Transverse colon (tissue), 4 donors: ENCODE measurements around the gene FXYD3. TPM values are rescaled to one million over a fixed set of nuclear protein-coding genes. Genes with fewer than 3 reads are reported as not detected.

Experiments
- DNase-seq: peaks from one replicate; pipeline ENCODE4 v3.0.0-alpha.2; 2019
- H3K27ac ChIP-seq, 4 donors: fragments of 200-600 bp; sonication (generic); 2 replicates each; pipeline ENCODE4 v1.5.1; 2016 to 2018; ENCODE audit warnings: inconsistent platforms in 4 of 4
- H3K27me3 ChIP-seq: fragments of 200-600 bp; sonication (generic); 2 replicates; pipeline ENCODE4 v1.5.1; 2017; ENCODE audit warnings: inconsistent platforms
- H3K36me3 ChIP-seq, 4 donors: fragments of 200-600 bp; sonication (generic); 2 replicates each; pipeline ENCODE4 v1.5.1; 2017 to 2019; ENCODE audit warnings: inconsistent platforms in 4 of 4
- H3K4me1 ChIP-seq, 4 donors: fragments of 200-600 bp; sonication (generic); 2 replicates each; pipeline ENCODE4 v1.5.1; 2017 to 2020; ENCODE audit warnings: inconsistent platforms in 4 of 4
- H3K4me3 ChIP-seq, 4 donors: fragments of 200-600 bp; sonication (generic); 1 replicate in 1 of 4; 2 replicates in 3 of 4; pipeline versions ENCODE4 v1.5.1 to v1.6.1; 2017 to 2019; ENCODE audit warnings: inconsistent platforms in 4 of 4
- H3K9me3 ChIP-seq, 2 donors: fragments of 200-600 bp; sonication (generic); 2 replicates each; pipeline ENCODE4 v1.5.1; 2017 to 2019; ENCODE audit warnings: inconsistent platforms in 2 of 2
- EP300 ChIP-seq: sonication (generic); formaldehyde crosslinking; IDR thresholded peaks from one replicate; pipeline ENCODE4 v1.6.1; 2017; ENCODE audit warnings: antibody characterized with exemption, low read depth
- POLR2A ChIP-seq: fragments of 450-650 bp; IDR thresholded peaks from one replicate; pipeline ENCODE4 v1.6.1; 2016; ENCODE audit warnings: antibody characterized with exemption, mild to moderate bottlenecking, moderate library complexity
- POLR2AphosphoS5 ChIP-seq, 3 donors: sonication (generic); formaldehyde crosslinking; IDR thresholded peaks; one replicate each; pipeline ENCODE4 v1.6.1; 2016; ENCODE audit warnings: antibody characterized with exemption in 3 of 3
- WGBS, 2 donors: methylation state at CpG; one replicate each; pipeline ENCODE4 v1.1.5; 2018; ENCODE audit warnings: low coverage in 1 of 2; 5-methylcytosine and 5-hydroxymethylcytosine counted together
- in situ Hi-C, 4 donors: fragments of 200-750 bp; cut with MboI; loops; one replicate each; pipeline versions ENCODE4 v1.15.0 to v1.15.1; 2017; ENCODE audit warnings: low sequenced_read_pairs in 3 of 4, low pct_ligation_motif_present in 1 of 4, low pct_unique_long_range_greater_than_20kb in 1 of 4
- intact Hi-C: fragments of 100-400 bp; cut with DNase I; formaldehyde crosslinking; loops from one replicate; pipeline ENCODE4 v1.15.1; 2023; ENCODE audit warnings: low total_unique reads
- total RNA-seq, 4 donors: library from RNA; depleted of rRNA; stranded (reverse); fragments of >200 nt; gene quantifications; one replicate each; pipeline ENCODE4 v1.1.0, GENCODE V29; 2016
- TF ChIP-seq, protein P1 (sequence below), 5 experiments: fragments of 200-600 bp in 3 of 5; fragments of 450-650 bp in 2 of 5; sonication (generic) in 3 of 5; IDR thresholded peaks; 1 replicate in 2 of 5; 2 replicates in 3 of 5; pipeline ENCODE4 v1.5.1; 2016 to 2017; ENCODE audit warnings: antibody characterized with exemption in 5 of 5, inconsistent platforms in 3 of 5, mild to moderate bottlenecking in 2 of 5, moderate library complexity in 1 of 5

The FXYD3 gene
- total RNA-seq, 4 donors from 2014 or later: 1,678 to 4,641 (median 3,622) TPM

DNA sequence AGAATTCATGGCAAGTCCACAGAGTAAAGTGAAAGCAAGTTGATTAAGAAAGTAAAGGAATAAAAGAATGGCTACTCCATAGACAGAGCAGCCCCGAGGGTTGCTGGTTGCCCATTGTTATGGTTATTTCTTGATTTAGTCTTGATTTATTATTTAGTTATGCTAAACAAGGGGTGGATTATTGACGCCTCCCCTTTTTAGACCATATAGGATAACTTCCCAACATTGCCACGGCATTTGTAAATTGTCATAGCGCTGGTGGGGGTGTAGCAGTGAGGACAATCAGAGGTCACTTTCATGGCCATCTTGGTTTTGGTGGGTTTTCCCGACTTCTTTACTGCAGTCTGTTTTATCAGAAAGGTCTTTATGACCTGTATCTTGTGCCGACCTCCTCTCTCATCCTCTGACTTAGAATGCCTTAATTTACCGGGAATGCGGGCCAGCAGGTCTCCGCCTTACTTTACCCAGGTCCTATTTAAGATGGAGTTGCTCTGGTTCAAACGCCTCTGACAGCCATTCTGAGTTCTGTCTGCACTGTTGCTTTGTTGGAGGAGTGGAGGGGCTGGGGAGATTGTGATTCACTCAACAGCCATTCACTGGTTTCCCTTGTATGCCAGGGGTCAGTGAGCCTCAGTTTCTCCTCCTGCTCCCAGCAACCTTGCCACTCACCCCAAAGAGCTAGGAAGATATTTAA lies 46.5 kb upstream of the FXYD3 start:
- TF ChIP-seq POLR2A: no peak
- TF ChIP-seq, protein P1, sequence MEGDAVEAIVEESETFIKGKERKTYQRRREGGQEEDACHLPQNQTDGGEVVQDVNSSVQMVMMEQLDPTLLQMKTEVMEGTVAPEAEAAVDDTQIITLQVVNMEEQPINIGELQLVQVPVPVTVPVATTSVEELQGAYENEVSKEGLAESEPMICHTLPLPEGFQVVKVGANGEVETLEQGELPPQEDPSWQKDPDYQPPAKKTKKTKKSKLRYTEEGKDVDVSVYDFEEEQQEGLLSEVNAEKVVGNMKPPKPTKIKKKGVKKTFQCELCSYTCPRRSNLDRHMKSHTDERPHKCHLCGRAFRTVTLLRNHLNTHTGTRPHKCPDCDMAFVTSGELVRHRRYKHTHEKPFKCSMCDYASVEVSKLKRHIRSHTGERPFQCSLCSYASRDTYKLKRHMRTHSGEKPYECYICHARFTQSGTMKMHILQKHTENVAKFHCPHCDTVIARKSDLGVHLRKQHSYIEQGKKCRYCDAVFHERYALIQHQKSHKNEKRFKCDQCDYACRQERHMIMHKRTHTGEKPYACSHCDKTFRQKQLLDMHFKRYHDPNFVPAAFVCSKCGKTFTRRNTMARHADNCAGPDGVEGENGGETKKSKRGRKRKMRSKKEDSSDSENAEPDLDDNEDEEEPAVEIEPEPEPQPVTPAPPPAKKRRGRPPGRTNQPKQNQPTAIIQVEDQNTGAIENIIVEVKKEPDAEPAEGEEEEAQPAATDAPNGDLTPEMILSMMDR (IDR thresholded peaks at IDR 0.05): no peak
- H3K9me3 ChIP-seq: peaks cover 7 to 8% of the 10 kb centered on the region in 2 donors
- H3K36me3 ChIP-seq: no peaks in the 10 kb centered on the region
- intact Hi-C loops (no loop called here), in situ Hi-C loops (no loop called here)
- WGBS, 2 donors: 69 to 79% methylated on average over 10 of the region's 10 CpGs
- H3K27ac ChIP-seq: no peak overlapping the region
- H3K4me1 ChIP-seq: peaks cover 0 to 7% (median 0%) of the 10 kb centered on the region in 4 donors
- peaks cover 5% of the 10 kb centered on the region for H3K27me3 ChIP-seq
- no peak for DNase-seq
- H3K4me3 ChIP-seq: no peak overlapping the region

DNA sequence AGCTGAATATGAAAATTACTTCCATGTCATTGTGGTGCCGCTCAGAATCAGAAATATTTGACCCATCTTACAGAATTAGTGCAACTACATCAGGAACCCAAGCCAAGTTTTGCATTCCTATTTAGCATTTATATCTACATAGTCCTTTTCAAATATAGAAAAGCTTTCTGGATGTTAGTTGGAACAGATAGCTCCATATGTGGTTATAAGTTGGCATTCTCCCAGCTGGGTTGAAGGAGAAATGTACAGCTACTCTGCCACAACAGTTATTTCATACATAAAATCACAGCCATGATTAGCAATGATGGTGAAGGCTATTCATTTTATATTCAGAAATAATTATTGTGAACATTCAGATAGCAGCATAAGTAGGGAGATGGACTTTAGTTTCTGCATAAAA lies 45.9 kb upstream of the FXYD3 start:
- intact Hi-C loops: no loop called here
- Histone ChIP-seq H3K36me3 (no peaks in the 10 kb centered on the region), H3K27me3 (peaks cover 5% of the 10 kb centered on the region), H3K27ac (no peak overlapping the region), H3K4me1 (peaks cover 0 to 7% (median 0%) of the 10 kb centered on the region in 4 donors), H3K4me3 (no peak overlapping the region), H3K9me3 (peaks cover 7 to 8% of the 10 kb centered on the region in 2 donors)
- 60 to 63% methylated on average over 1 of the region's 1 CpG for WGBS, 2 donors
- DNase-seq: no peak
- in situ Hi-C loops: no loop called here
- TF ChIP-seq POLR2AphosphoS5 (IDR thresholded peaks at IDR 0.05) (no peak), EP300 (no peak), POLR2A (no peak)
- TF ChIP-seq, protein P1 (IDR thresholded peaks at IDR 0.05): no peak

GRCh38 chr19:35070471-35070870 lies 45.2 kb upstream of the FXYD3 start:
- peaks cover 7 to 8% of the 10 kb centered on the region in 2 donors for H3K9me3 ChIP-seq
- intact Hi-C loops (no loop called here), in situ Hi-C loops (no loop called here)
- no peak overlapping the region for H3K4me3 ChIP-seq
- WGBS, 2 donors: 89% methylated on average over 3 of the region's 3 CpGs; no CpG with 5 or more reads in 1 of the 2 donors
- H3K27ac ChIP-seq: no peak overlapping the region
- TF ChIP-seq POLR2A (no peak), POLR2AphosphoS5 (IDR thresholded peaks at IDR 0.05) (no peak), EP300 (no peak)
- TF ChIP-seq, protein P1 (IDR thresholded peaks at IDR 0.05): no peak
- peaks cover 0 to 7% (median 0%) of the 10 kb centered on the region in 4 donors for H3K4me1 ChIP-seq
- H3K27me3 ChIP-seq: peaks cover 5% of the 10 kb centered on the region
- DNase-seq: no peak
- no peaks in the 10 kb centered on the region for H3K36me3 ChIP-seq

GRCh38 chr19:35073516-35073915 lies 42.1 kb upstream of the FXYD3 start:
- Histone ChIP-seq H3K4me1 (no peaks in the 10 kb centered on the region), H3K27ac (no peak overlapping the region), H3K9me3 (peaks cover 7 to 8% of the 10 kb centered on the region in 2 donors), H3K36me3 (no peaks in the 10 kb centered on the region), H3K4me3 (no peak overlapping the region), H3K27me3 (peaks cover 5% of the 10 kb centered on the region)
- intact Hi-C loops: no loop called here
- in situ Hi-C loops: no loop called here
- WGBS, 2 donors: 81% methylated on average over 10 of the region's 10 CpGs; no CpG with 5 or more reads in 1 of the 2 donors
- DNase-seq: no peak
- TF ChIP-seq POLR2AphosphoS5 (IDR thresholded peaks at IDR 0.05) (no peak), POLR2A (no peak), EP300 (no peak)

- WGBS, 2 donors: 84% methylated on average over 8 of the region's 8 CpGs; no CpG with 5 or more reads in 1 of the 2 donors
- Histone ChIP-seq H3K9me3 (peaks cover 7 to 8% of the 10 kb centered on the region in 2 donors), H3K36me3 (no peaks in the 10 kb centered on the region), H3K27ac (no peak overlapping the region), H3K4me3 (no peak overlapping the region), H3K4me1 (no peaks in the 10 kb centered on the region), H3K27me3 (peaks cover under 1% of the 10 kb centered on the region)
- DNase-seq: no peak
- TF ChIP-seq POLR2AphosphoS5 (IDR thresholded peaks at IDR 0.05) (no peak), POLR2A (no peak)
- in situ Hi-C loops: no loop called here
- intact Hi-C loops: no loop called here
Observed at GRCh38 chr19:35073941-35074340, 41.7 kb upstream of the FXYD3 start.
